ENCODE results near the gene NDOR1. TPM values are rescaled to one million over a fixed set of nuclear protein-coding genes. Genes with fewer than 3 reads are reported as not detected.

The NDOR1 gene
- polyA plus RNA-seq, 2 of the 4 experiments (the other 2 are of a cell fraction) = 5.6 to 19.5 TPM

Small RNA genes within 50 kb of the gene (small RNA-seq; reads per million reads assigned to genes)
- gene MIR3621 = 0 reads per million in 6 experiments

Other genes starting within 250 kb of the NDOR1 start
Only the 30 nearest of the 31 such genes appear.
- gene PTGDS, start 228.2 kb upstream of the NDOR1 start, polyA plus RNA-seq (2011; rRNA removed) = 0.31 and 0.33 TPM in 2 replicates
- gene PTGDS, start 228.2 kb upstream of the NDOR1 start, polyA plus RNA-seq (2017; fragmentation: RNase III; extraction: RNeasy Plus Mini Kit Qiagen cat#74134 plus additional on column Dnase treatment) = 0.18 to 0.34 TPM (median 0.26 TPM) in 3 replicates
- 0.04 and 0.19 TPM in 2 replicates for gene LCNL1, start 222.7 kb upstream of the NDOR1 start, polyA plus RNA-seq (2011; rRNA removed)
- 0.05 to 0.08 TPM (median 0.08 TPM) in 3 replicates for gene LCNL1, start 222.7 kb upstream of the NDOR1 start, polyA plus RNA-seq (2017; fragmentation: RNase III; extraction: RNeasy Plus Mini Kit Qiagen cat#74134 plus additional on column Dnase treatment)
- 12.6 and 15.6 TPM in 2 replicates for gene PAXX, start 213.3 kb upstream of the NDOR1 start, polyA plus RNA-seq (2011; rRNA removed)
- 50.7 to 57.0 TPM (median 53.2 TPM) in 3 replicates for gene PAXX, start 213.3 kb upstream of the NDOR1 start, polyA plus RNA-seq (2017; fragmentation: RNase III; extraction: RNeasy Plus Mini Kit Qiagen cat#74134 plus additional on column Dnase treatment)
- 0.33 and 0.61 TPM in 2 replicates for gene CLIC3, start 209.1 kb upstream of the NDOR1 start, polyA plus RNA-seq (2011; rRNA removed)
- gene CLIC3, start 209.1 kb upstream of the NDOR1 start, polyA plus RNA-seq (2017; fragmentation: RNase III; extraction: RNeasy Plus Mini Kit Qiagen cat#74134 plus additional on column Dnase treatment) = 5.1 to 6.6 TPM (median 6.4 TPM) in 3 replicates
- gene ABCA2, start 177.5 kb upstream of the NDOR1 start, polyA plus RNA-seq (2011; rRNA removed) = 8.3 and 10.1 TPM in 2 replicates
- 23.0 to 25.6 TPM (median 24.7 TPM) in 3 replicates for gene ABCA2, start 177.5 kb upstream of the NDOR1 start, polyA plus RNA-seq (2017; fragmentation: RNase III; extraction: RNeasy Plus Mini Kit Qiagen cat#74134 plus additional on column Dnase treatment)
- gene FUT7, start 173.6 kb upstream of the NDOR1 start, polyA plus RNA-seq (2011; rRNA removed) = not detected in 2 replicates
- 0.07 TPM in 1 of 3 replicates, not detected in the others for gene FUT7, start 173.6 kb upstream of the NDOR1 start, polyA plus RNA-seq (2017; fragmentation: RNase III; extraction: RNeasy Plus Mini Kit Qiagen cat#74134 plus additional on column Dnase treatment)
- gene NPDC1, start 159.5 kb upstream of the NDOR1 start, polyA plus RNA-seq (2011; rRNA removed) = 12.7 and 13.0 TPM in 2 replicates
- 33.2 to 40.6 TPM (median 40.2 TPM) in 3 replicates for gene NPDC1, start 159.5 kb upstream of the NDOR1 start, polyA plus RNA-seq (2017; fragmentation: RNase III; extraction: RNeasy Plus Mini Kit Qiagen cat#74134 plus additional on column Dnase treatment)
- 0.75 and 2.3 TPM in 2 replicates for gene ENTPD2, start 151.6 kb upstream of the NDOR1 start, polyA plus RNA-seq (2011; rRNA removed)
- gene ENTPD2, start 151.6 kb upstream of the NDOR1 start, polyA plus RNA-seq (2017; fragmentation: RNase III; extraction: RNeasy Plus Mini Kit Qiagen cat#74134 plus additional on column Dnase treatment) = 0.71 to 1.2 TPM (median 1.1 TPM) in 3 replicates
- gene SAPCD2, start 135.1 kb upstream of the NDOR1 start, polyA plus RNA-seq (2011; rRNA removed) = 6.5 and 6.9 TPM in 2 replicates
- gene SAPCD2, start 135.1 kb upstream of the NDOR1 start, polyA plus RNA-seq (2017; fragmentation: RNase III; extraction: RNeasy Plus Mini Kit Qiagen cat#74134 plus additional on column Dnase treatment) = 13.1 to 16.4 TPM (median 14.6 TPM) in 3 replicates
- 1.2 and 1.9 TPM in 2 replicates for gene UAP1L1, start 128.2 kb upstream of the NDOR1 start, polyA plus RNA-seq (2011; rRNA removed)
- gene UAP1L1, start 128.2 kb upstream of the NDOR1 start, polyA plus RNA-seq (2017; fragmentation: RNase III; extraction: RNeasy Plus Mini Kit Qiagen cat#74134 plus additional on column Dnase treatment) = 4.8 to 7.8 TPM (median 6.0 TPM) in 3 replicates
- 31.7 and 47.8 TPM in 2 replicates for gene MAN1B1, start 118.7 kb upstream of the NDOR1 start, polyA plus RNA-seq (2011; rRNA removed)
- 45.1 to 48.6 TPM (median 47.0 TPM) in 3 replicates for gene MAN1B1, start 118.7 kb upstream of the NDOR1 start, polyA plus RNA-seq (2017; fragmentation: RNase III; extraction: RNeasy Plus Mini Kit Qiagen cat#74134 plus additional on column Dnase treatment)
- 27.6 and 36.0 TPM in 2 replicates for gene DPP7, start 91.0 kb upstream of the NDOR1 start, polyA plus RNA-seq (2011; rRNA removed)
- 61.3 to 71.8 TPM (median 68.5 TPM) in 3 replicates for gene DPP7, start 91.0 kb upstream of the NDOR1 start, polyA plus RNA-seq (2017; fragmentation: RNase III; extraction: RNeasy Plus Mini Kit Qiagen cat#74134 plus additional on column Dnase treatment)
- 0.11 and 0.13 TPM in 2 replicates for gene GRIN1, start 66.5 kb upstream of the NDOR1 start, polyA plus RNA-seq (2011; rRNA removed)
- gene GRIN1, start 66.5 kb upstream of the NDOR1 start, polyA plus RNA-seq (2017; fragmentation: RNase III; extraction: RNeasy Plus Mini Kit Qiagen cat#74134 plus additional on column Dnase treatment) = 0.30 to 0.51 TPM (median 0.45 TPM) in 3 replicates
- gene LRRC26, start 35.6 kb upstream of the NDOR1 start, polyA plus RNA-seq (2011; rRNA removed) = 0.08 and 0.09 TPM in 2 replicates
- 0.80 to 1.2 TPM (median 1.0 TPM) in 3 replicates for gene LRRC26, start 35.6 kb upstream of the NDOR1 start, polyA plus RNA-seq (2017; fragmentation: RNase III; extraction: RNeasy Plus Mini Kit Qiagen cat#74134 plus additional on column Dnase treatment)
- gene TMEM210, start 33.6 kb upstream of the NDOR1 start, polyA plus RNA-seq (2011; rRNA removed) = not detected in 2 replicates
- gene TMEM210, start 33.6 kb upstream of the NDOR1 start, polyA plus RNA-seq (2017; fragmentation: RNase III; extraction: RNeasy Plus Mini Kit Qiagen cat#74134 plus additional on column Dnase treatment) = not detected in 3 replicates
- gene ANAPC2, start 17.1 kb upstream of the NDOR1 start, polyA plus RNA-seq (2011; rRNA removed) = 17.5 and 22.3 TPM in 2 replicates
- 35.4 to 40.7 TPM (median 39.9 TPM) in 3 replicates for gene ANAPC2, start 17.1 kb upstream of the NDOR1 start, polyA plus RNA-seq (2017; fragmentation: RNase III; extraction: RNeasy Plus Mini Kit Qiagen cat#74134 plus additional on column Dnase treatment)
- 52.6 and 54.1 TPM in 2 replicates for gene SSNA1, start 17.0 kb upstream of the NDOR1 start, polyA plus RNA-seq (2011; rRNA removed)
- 89.2 to 102 TPM (median 102 TPM) in 3 replicates for gene SSNA1, start 17.0 kb upstream of the NDOR1 start, polyA plus RNA-seq (2017; fragmentation: RNase III; extraction: RNeasy Plus Mini Kit Qiagen cat#74134 plus additional on column Dnase treatment)
- gene TPRN, start 5.0 kb upstream of the NDOR1 start, polyA plus RNA-seq (2011; rRNA removed) = 2.1 and 2.4 TPM in 2 replicates
- gene TPRN, start 5.0 kb upstream of the NDOR1 start, polyA plus RNA-seq (2017; fragmentation: RNase III; extraction: RNeasy Plus Mini Kit Qiagen cat#74134 plus additional on column Dnase treatment) = 5.3 to 6.5 TPM (median 6.3 TPM) in 3 replicates
- 47.3 and 51.8 TPM in 2 replicates for gene TMEM203, start 52 bp upstream of the NDOR1 start, polyA plus RNA-seq (2011; rRNA removed)
- gene TMEM203, start 52 bp upstream of the NDOR1 start, polyA plus RNA-seq (2017; fragmentation: RNase III; extraction: RNeasy Plus Mini Kit Qiagen cat#74134 plus additional on column Dnase treatment) = 29.2 to 31.0 TPM (median 31.0 TPM) in 3 replicates
- gene RNF208, start 16.5 kb downstream of the NDOR1 start, polyA plus RNA-seq (2011; rRNA removed) = 0.06 and 0.29 TPM in 2 replicates
- 1.0 to 1.7 TPM (median 1.7 TPM) in 3 replicates for gene RNF208, start 16.5 kb downstream of the NDOR1 start, polyA plus RNA-seq (2017; fragmentation: RNase III; extraction: RNeasy Plus Mini Kit Qiagen cat#74134 plus additional on column Dnase treatment)
- 0.30 and 0.32 TPM in 2 replicates for gene CYSRT1, start 19.5 kb downstream of the NDOR1 start, polyA plus RNA-seq (2011; rRNA removed)
- 0.81 to 1.0 TPM (median 0.87 TPM) in 3 replicates for gene CYSRT1, start 19.5 kb downstream of the NDOR1 start, polyA plus RNA-seq (2017; fragmentation: RNase III; extraction: RNeasy Plus Mini Kit Qiagen cat#74134 plus additional on column Dnase treatment)
- gene RNF224, start 21.8 kb downstream of the NDOR1 start, polyA plus RNA-seq (2011; rRNA removed) = not detected in 2 replicates
- 0.04 to 0.07 TPM (median 0.07 TPM) in 3 replicates for gene RNF224, start 21.8 kb downstream of the NDOR1 start, polyA plus RNA-seq (2017; fragmentation: RNase III; extraction: RNeasy Plus Mini Kit Qiagen cat#74134 plus additional on column Dnase treatment)
- not detected in 2 replicates for gene SLC34A3, start 25.2 kb downstream of the NDOR1 start, polyA plus RNA-seq (2011; rRNA removed)
- gene SLC34A3, start 25.2 kb downstream of the NDOR1 start, polyA plus RNA-seq (2017; fragmentation: RNase III; extraction: RNeasy Plus Mini Kit Qiagen cat#74134 plus additional on column Dnase treatment) = 0.04 to 0.05 TPM (median 0.05 TPM) in 3 replicates
- 256 and 268 TPM in 2 replicates for gene TUBB4B, start 35.6 kb downstream of the NDOR1 start, polyA plus RNA-seq (2011; rRNA removed)
- gene TUBB4B, start 35.6 kb downstream of the NDOR1 start, polyA plus RNA-seq (2017; fragmentation: RNase III; extraction: RNeasy Plus Mini Kit Qiagen cat#74134 plus additional on column Dnase treatment) = 646 to 795 TPM (median 671 TPM) in 3 replicates
- gene STPG3, start 45.6 kb downstream of the NDOR1 start, polyA plus RNA-seq (2011; rRNA removed) = not detected in 2 replicates
- not detected in 3 replicates for gene STPG3, start 45.6 kb downstream of the NDOR1 start, polyA plus RNA-seq (2017; fragmentation: RNase III; extraction: RNeasy Plus Mini Kit Qiagen cat#74134 plus additional on column Dnase treatment)
- 31.8 and 33.8 TPM in 2 replicates for gene NELFB, start 49.6 kb downstream of the NDOR1 start, polyA plus RNA-seq (2011; rRNA removed)
- 44.4 to 46.3 TPM (median 45.3 TPM) in 3 replicates for gene NELFB, start 49.6 kb downstream of the NDOR1 start, polyA plus RNA-seq (2017; fragmentation: RNase III; extraction: RNeasy Plus Mini Kit Qiagen cat#74134 plus additional on column Dnase treatment)
- gene TOR4A, start 72.0 kb downstream of the NDOR1 start, polyA plus RNA-seq (2011; rRNA removed) = 8.7 and 9.8 TPM in 2 replicates
- 15.6 to 18.6 TPM (median 17.5 TPM) in 3 replicates for gene TOR4A, start 72.0 kb downstream of the NDOR1 start, polyA plus RNA-seq (2017; fragmentation: RNase III; extraction: RNeasy Plus Mini Kit Qiagen cat#74134 plus additional on column Dnase treatment)
- gene NRARP, start 96.6 kb downstream of the NDOR1 start, polyA plus RNA-seq (2011; rRNA removed) = 3.2 and 5.1 TPM in 2 replicates
- 1.3 to 1.4 TPM (median 1.3 TPM) in 3 replicates for gene NRARP, start 96.6 kb downstream of the NDOR1 start, polyA plus RNA-seq (2017; fragmentation: RNase III; extraction: RNeasy Plus Mini Kit Qiagen cat#74134 plus additional on column Dnase treatment)
- gene EXD3, start 217.5 kb downstream of the NDOR1 start, polyA plus RNA-seq (2011; rRNA removed) = 3.3 and 3.4 TPM in 2 replicates
- 4.0 to 5.4 TPM (median 4.5 TPM) in 3 replicates for gene EXD3, start 217.5 kb downstream of the NDOR1 start, polyA plus RNA-seq (2017; fragmentation: RNase III; extraction: RNeasy Plus Mini Kit Qiagen cat#74134 plus additional on column Dnase treatment)
- 0.44 and 0.58 TPM in 2 replicates for gene NOXA1, start 217.7 kb downstream of the NDOR1 start, polyA plus RNA-seq (2011; rRNA removed)
- 1.1 to 1.9 TPM (median 1.5 TPM) in 3 replicates for gene NOXA1, start 217.7 kb downstream of the NDOR1 start, polyA plus RNA-seq (2017; fragmentation: RNase III; extraction: RNeasy Plus Mini Kit Qiagen cat#74134 plus additional on column Dnase treatment)